Prostate gland (tissue), 2 donors: Measurements from ENCODE around the gene PSAPL1.

Experiments
- CTCF ChIP-seq, 4 experiments: fragments of 200-600 bp in 2 of 4; fragments of 450-650 bp in 2 of 4; sonication (generic) in 2 of 4; IDR thresholded peaks; 1 replicate in 3 of 4; 2 replicates in 1 of 4; pipeline ENCODE4 v1.5.1; 2016 to 2019; ENCODE audit warnings: antibody characterized with exemption in 4 of 4, mild to moderate bottlenecking in 2 of 4, moderate library complexity in 2 of 4
- POLR2A ChIP-seq: fragments of 450-650 bp; IDR thresholded peaks from one replicate; pipeline ENCODE4 v1.6.1; 2016; ENCODE audit warnings: antibody characterized with exemption, mild to moderate bottlenecking

- no peak for TF ChIP-seq CTCF (IDR thresholded peaks at IDR 0.05)
- no peak for TF ChIP-seq POLR2A
These were observed 50.5 kb downstream of the PSAPL1 start for GRCh38 chr4:7384003-7384928.
